Activated CD8-positive, alpha-beta memory T cell treated with anti-CD3 and anti-CD28 coated beads, Interleukin-2, amount 50 U/mL, for 24 hours (primary cell): Measurements from ENCODE around the gene CACNA2D3.
"Not testable (repeated sequence)": the region's sequence is repeated elsewhere in the genome, so short reads cannot be mapped to it uniquely, and the experiment has no call there.

ENCODE experiments used
- DNase-seq: peaks from one replicate; pipeline ENCODE4 v3.0.0-alpha.2; 2020; ENCODE audit errors: extremely low read depth

The CACNA2D3 gene

GRCh38 chr3:54573858-54574257 is 451.5 kb downstream of the CACNA2D3 start:
- DNase-seq = no peak

- DNase-seq = no peak
Observed at GRCh38 chr3:54574906-54575617, 452.7 kb downstream of the CACNA2D3 start.

- DNase-seq = no peak
Observed at GRCh38 chr3:54575618-54575960, 453.2 kb downstream of the CACNA2D3 start.

- DNase-seq = no peak
Observed at GRCh38 chr3:54577313-54577712, 455.0 kb downstream of the CACNA2D3 start.

- no peak for DNase-seq
Observed at GRCh38 chr3:54578417-54578816, 456.1 kb downstream of the CACNA2D3 start.

- DNase-seq = no peak
Observed at GRCh38 chr3:54580453-54580852, 458.1 kb downstream of the CACNA2D3 start.

- DNase-seq = no peak
Observed at GRCh38 chr3:54582424-54582823, 460.1 kb downstream of the CACNA2D3 start.

GRCh38 chr3:54591157-54591556 is 468.8 kb downstream of the CACNA2D3 start:
- no peak for DNase-seq

- no peak for DNase-seq
Observed at GRCh38 chr3:54593653-54594052, 471.3 kb downstream of the CACNA2D3 start.

GRCh38 chr3:54596087-54596486 is 473.7 kb downstream of the CACNA2D3 start:
- DNase-seq = no peak

GRCh38 chr3:54599716-54600115 is 477.4 kb downstream of the CACNA2D3 start:
- no peak for DNase-seq

- no peak for DNase-seq
Observed at GRCh38 chr3:54600441-54601204, 478.3 kb downstream of the CACNA2D3 start.

GRCh38 chr3:54604495-54604894 is 482.1 kb downstream of the CACNA2D3 start:
- DNase-seq = no peak

GRCh38 chr3:54608041-54608440 is 485.7 kb downstream of the CACNA2D3 start:
- no peak for DNase-seq

GRCh38 chr3:54619053-54619452 is 496.7 kb downstream of the CACNA2D3 start:
- DNase-seq = no peak

GRCh38 chr3:54619531-54619930 is 497.2 kb downstream of the CACNA2D3 start:
- no peak for DNase-seq

- DNase-seq = no peak
Observed at GRCh38 chr3:54621184-54621583, 498.8 kb downstream of the CACNA2D3 start.

- DNase-seq = no peak
Observed at GRCh38 chr3:54622678-54623077, 500.3 kb downstream of the CACNA2D3 start.

- no peak for DNase-seq
Observed at GRCh38 chr3:54625805-54626787, 503.7 kb downstream of the CACNA2D3 start.

GRCh38 chr3:54628888-54629441 is 506.6 kb downstream of the CACNA2D3 start:
- no peak for DNase-seq

- DNase-seq = no peak
Observed at GRCh38 chr3:54630101-54630623, 507.8 kb downstream of the CACNA2D3 start.

GRCh38 chr3:54631001-54631400 is 508.6 kb downstream of the CACNA2D3 start:
- DNase-seq = not testable (repeated sequence)
